HG03280 (cell line): Measurements from ENCODE around the gene WDPCP.
"Not testable (repeated sequence)": the region's sequence is repeated elsewhere in the genome, so short reads cannot be mapped to it uniquely, and the experiment has no call there.

ENCODE experiments used
- ATAC-seq: cut with Tn5 transposase; IDR thresholded peaks from one replicate; pipeline ENCODE4 v1.9.1; 2021; ENCODE audit warnings: mild to moderate bottlenecking, moderate library complexity; ENCODE audit not compliant: unreplicated experiment

Gene WDPCP

DNA sequence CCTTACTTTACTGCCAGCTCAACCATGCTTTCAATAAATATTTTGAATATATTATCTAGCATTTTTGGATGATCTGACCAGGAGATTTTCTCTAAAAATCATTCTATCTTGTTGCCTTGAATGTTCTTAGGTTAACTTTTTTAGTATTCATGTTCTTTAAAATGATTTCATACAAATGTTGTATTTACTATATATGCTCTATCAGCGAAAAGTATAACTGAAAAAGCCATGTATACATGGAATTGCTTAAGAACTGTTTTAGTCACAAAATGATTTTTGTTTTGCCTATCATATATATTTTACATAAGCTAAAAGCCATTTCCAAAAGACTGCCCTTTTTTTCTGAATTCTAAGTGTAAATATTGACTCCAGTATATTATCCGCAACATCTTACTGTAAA lies 213.9 kb downstream of the WDPCP start:
- no peak for ATAC-seq

DNA sequence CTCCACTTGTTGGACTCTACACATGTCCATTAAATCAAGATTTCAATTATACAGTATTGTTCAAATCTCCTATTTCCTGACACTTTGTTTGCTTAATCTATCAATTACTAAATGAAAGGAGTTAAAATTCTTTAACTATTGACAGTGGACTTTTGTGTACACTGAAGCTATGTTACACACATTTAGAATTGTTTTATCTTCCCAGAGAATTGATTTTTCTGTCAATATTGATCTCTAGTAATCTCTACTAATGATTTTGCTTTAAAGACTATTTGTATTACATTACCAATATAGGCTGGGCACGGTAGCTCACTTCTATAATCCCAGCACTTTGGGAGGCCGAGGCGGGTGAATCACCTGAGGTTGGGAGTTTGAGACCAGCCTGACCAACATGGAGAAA lies 215.7 kb downstream of the WDPCP start:
- no peak for ATAC-seq

DNA sequence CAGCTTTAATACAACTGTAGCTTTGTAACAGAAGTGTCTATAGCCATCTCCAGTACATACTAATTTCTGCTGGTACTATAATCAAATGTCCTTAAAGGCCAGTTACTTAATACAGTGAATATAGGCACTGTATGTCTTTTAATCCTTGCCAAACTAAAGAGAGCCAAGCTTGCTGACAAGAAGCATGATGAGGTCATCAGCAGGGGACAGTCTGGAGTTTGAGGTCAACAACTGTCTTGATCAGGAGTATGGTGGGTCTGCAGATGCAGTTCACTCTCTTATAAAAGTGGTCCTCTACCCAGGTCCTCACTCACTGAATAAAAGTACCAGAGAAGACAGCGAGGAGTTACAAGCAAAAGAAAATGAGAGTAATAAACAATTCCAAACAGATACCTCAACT lies 219.1 kb downstream of the WDPCP start:
- no peak for ATAC-seq

DNA sequence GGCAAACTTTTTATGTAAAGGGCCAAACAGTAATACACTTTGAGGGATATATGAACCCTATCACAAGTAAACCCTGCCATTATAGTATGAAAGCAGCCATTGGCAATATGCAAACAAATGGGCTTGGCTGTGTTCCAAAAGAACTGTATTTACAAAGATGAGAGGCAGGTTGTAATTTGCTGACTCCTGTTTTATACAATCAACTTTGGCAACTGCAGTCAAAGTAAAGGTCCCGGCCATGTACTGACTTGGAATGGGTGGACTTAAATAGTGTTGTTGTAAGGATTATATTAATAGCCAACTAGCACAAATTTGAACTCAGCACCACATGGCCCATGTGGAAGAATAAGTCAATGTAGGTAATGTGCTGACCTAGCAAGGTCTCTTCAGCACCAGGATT lies 223.4 kb downstream of the WDPCP start:
- ATAC-seq, result no peak

DNA sequence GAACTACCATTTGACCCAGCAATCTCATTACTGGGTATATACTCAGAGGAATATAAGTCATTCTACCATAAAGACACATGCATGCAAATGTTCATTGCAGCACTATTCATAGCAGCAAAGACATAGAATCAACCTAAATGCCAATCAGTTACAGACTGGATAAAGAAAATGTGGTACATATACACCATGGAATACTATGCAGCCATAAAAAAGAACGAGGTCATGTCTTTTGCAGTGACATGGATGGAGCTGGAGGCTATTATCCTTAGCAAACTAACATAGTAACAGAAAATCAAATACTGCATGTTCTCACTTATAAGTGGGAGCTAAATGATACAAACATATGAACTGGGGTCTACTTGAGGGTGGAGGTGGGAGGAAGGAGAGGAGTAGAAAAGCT lies 230.6 kb downstream of the WDPCP start:
- ATAC-seq, result not testable (repeated sequence)

DNA sequence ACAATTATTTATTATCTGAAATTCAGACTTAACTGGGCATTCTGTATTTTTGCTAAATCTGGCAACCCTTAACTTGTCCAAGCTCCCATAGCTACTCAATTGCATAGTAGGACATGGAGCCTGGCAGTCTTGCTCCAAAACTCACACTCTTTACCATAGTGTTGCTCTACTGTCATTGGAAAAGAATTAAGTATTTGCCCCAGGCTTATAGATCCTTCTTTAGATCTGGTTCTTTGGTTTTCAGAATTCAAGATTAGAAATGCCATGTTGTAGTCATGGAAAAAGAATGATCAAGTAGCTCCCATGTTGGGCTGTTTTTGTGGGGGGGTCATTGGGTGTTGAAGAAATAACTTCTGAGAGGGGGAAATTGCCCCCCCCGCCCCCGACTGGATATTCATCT lies 240.9 kb downstream of the WDPCP start:
- ATAC-seq, result no peak

DNA sequence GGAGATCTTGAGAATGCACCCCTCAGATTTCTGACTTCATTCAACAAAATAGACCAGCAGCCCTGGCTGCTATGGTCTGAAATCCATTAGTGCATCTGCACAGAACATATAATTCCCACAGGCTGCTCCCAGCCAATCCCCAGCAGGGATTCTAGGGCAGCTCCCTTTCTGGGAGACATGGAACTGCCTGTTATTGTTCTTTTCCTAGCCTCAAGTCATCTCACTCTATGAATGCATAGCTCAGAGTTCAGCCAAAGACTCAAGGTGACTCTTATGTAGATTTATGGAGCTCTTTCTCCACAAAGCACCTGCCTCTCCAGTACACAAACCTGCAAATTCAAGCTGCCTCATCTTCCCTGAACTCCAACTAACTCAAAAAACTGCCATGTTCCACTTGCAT lies 241.9 kb downstream of the WDPCP start:
- ATAC-seq, result no peak

DNA sequence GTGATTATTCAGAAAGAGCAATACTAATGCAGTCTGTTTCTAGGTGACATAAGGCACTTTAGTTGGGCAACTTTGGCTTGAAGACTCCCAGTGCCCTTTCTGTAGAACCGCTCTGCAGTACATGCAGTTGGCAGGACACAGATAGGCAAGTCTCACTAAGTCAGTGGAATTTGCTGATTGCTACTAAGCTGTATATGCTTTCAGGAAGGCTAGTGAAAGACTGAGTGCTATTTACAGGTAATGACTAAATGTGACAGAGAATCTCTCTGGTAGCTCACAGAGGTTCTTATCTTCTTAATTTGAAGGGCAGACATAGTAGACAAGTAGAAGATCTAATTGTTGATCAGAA lies 243.0 kb downstream of the WDPCP start:
- no peak for ATAC-seq

DNA sequence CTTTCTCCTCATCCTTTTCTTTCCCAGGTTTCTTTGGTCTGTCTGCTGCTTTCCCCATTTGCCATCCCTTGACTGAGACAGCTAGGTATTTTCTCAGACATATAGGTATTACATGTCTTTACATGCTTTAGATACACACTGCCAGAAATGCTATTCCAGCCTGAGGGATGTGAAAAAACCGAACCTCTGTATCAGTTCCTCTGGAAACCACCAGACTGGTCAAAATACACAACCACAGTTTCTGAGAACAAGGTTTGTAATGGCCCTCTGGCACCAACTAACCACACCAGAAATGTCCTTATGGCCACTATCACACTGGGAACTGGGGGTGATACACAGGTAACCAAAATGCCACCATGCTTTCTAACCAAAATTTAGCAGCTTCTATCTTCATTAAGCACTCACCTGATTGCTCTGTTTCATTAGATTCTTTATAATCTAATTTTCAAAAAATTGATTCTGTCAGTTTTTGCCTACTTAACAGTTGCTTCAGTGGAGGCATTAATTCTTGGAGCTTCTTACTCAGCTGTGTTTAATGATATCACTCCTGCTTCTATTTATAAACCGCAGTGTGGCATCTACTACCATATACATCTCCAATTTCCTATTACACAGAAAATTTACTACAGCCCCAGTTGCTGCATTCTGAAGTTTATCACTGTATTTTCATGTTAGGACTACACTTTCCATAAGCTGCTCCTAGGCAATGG lies 243.5 kb downstream of the WDPCP start:
- ATAC-seq, result no peak

DNA sequence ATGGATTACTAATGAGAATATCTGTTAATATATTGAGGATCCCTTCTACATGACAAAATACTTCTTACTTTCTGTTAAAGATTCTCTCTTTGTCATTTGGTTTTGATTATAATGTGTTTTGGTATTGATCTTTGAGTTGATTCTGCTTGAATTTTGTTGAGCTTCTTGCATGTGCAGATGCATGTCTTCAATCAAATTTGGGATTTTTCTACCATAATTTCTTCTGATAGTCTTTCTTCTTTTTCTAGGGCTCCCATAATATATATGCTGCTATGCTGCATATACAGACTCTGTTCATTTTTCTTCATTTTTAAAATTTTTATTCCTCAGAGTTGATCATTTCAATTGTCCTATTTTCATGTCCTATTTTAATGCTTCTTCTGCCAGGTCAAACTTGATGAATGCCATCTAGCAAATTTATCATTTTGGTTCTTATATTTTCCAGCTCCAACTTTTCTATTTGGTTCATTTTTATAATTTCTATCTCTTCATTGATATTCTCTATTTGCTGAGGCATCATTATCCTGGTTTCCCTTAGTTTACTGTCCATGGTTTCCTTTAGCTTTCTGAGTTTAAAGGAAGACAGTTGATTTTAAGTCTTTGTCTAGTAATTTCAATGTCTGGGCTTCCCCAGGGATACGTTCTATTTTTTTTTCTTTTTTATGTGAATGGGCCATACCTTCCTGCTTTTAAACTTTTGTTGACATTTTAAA lies 244.7 kb downstream of the WDPCP start:
- no peak for ATAC-seq

DNA sequence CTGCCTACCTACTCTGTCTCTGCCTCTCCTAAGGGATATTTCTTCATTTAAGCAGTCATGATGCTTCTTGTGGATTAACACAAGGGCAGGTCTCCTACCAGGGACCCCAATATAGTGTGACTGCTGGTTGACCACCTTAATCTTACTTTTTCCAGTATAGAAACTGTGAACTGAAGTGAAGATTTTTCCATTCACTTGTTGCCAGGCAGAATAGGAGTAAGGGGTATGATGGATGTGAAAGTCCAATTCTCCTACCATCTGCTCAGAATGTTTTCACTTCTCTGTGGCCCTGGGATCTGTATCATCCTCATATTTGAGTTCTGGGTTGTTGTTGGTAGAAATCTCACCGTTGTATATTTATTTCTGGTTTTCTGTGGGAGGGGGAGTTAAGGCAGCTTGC lies 247.8 kb downstream of the WDPCP start:
- ATAC-seq, result no peak

DNA sequence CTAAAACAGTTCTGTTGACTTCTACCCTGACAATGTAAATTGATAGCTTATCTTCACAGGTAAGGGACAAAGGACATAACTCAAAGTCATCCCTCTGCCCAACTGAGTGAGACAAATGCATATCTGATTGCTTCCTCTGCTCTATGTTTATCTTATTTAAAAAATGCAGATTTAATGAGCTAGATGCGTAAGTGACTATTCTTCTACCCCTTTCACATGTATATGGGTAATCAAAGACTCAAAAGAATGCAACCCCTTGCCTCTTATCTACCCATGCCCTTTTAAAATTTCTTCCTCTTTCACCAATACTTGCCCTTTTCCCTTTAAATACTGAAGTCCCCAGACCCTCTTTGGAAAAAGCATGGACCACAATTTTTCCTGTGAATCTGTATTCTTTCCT lies 253.4 kb downstream of the WDPCP start:
- no peak for ATAC-seq

DNA sequence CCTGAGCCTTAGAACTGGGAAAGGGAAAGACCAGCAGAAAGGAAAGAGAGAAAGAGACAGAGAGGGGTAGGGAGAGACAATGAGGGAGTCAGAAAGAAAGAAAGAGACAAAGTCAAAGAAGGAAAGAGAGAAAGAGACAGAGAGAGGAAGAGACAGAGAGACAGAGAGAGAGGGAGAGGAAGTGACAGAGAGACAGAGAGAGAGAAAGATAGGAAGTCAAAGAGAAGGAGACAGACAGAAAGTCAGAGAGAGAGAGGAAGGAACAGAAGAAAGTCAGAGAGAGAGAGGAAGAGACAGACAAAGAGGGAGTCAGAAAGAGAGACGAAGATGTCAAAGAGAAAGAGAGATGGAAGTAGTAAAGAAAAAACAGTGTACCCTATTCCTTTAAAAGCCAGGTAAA lies 261.8 kb downstream of the WDPCP start:
- ATAC-seq, result no peak

DNA sequence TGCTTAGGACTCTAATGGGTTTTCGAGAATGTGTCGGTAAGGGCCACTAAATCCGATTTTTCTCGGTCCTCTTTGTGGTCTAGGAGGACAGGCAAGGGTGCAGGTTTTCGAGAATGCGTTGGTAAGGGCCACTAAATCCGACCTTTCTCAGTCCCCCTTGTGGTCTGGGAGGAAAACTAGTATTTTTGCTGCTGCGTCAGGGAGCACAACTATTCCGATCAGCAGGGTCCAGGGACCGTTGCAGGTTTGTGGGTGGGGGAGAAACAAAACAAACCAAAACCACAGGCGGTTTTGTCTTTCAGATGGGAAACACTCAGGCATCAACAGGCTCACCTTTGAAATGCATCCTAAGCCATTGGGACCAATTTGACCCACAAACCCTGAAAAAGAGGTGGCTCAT lies 264.6 kb downstream of the WDPCP start:
- not testable (repeated sequence) for ATAC-seq

DNA sequence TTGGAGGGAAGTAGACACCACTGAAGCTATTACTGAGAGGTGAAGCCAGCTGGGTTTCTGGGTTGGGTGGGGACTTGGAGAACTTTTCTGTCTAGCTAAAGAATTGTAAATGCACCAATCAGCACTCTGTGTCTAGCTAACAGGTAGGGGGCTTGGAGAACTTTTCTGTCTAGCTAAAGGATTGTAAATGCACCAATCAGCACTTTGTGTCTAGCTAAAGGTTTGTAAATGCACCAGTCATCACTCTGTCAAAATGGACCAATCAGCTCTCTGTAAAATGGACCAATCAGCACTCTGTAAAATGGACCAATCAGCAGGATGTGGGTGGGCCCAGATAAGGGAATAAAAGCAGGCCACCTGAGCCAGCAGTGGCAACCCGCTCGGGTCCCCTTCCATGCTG lies 266.3 kb downstream of the WDPCP start:
- not testable (repeated sequence) for ATAC-seq

DNA sequence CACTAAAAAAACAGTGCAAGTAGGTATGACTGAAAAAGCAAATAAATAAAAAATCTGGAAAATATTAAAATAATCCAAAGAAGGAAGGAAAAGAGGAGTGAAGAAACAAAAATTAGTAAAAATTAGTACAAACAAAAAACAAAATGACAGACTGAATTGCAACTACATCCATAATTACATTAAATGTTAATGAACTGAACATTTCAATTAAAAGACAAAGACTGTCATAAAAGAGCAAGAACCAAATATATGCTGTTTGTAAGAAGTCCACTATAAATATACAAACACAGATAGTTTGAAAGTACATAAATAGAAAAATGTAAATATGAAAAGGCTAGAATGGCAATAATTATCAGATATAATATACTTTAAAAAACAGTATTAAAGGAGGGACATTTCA lies 267.6 kb downstream of the WDPCP start:
- no peak for ATAC-seq

DNA sequence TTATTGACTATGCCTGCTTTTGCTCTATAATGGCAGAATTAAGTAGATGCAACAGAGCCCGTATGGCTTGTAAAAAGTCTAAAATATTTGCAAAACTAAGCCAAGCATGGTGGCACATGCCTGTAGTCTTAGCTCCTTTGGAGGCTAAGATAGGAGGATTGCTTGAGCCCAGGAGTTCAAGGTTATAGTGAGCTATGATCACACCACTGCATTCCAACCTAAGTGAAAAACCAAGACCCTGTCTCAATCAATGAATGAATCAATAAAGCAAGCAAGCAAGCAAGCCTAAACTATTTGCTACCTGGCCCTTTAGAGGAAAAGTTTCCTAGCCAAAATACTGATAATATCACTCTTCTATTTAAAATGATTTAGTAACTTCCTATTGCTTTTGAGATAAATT lies 277.7 kb downstream of the WDPCP start:
- ATAC-seq, result no peak

DNA sequence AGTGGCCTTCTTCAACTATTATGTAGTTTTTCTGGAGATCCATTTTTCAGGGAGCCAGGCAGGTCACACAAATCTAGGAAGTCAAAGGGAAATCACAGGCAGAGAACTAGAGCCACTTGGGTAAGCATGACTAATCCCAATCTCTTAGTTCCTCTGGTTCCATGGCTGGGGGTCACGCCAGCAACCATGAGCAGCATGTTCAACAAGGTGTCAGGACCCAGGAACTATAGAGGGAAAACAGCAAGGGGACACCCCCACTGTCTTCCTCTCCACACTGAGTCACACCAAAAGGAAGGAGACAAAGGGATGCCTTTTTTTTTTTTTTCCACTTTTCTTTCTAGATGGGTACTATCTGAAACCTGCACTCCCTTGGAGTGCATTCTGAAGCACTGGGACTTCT lies 286.8 kb downstream of the WDPCP start:
- no peak for ATAC-seq

DNA sequence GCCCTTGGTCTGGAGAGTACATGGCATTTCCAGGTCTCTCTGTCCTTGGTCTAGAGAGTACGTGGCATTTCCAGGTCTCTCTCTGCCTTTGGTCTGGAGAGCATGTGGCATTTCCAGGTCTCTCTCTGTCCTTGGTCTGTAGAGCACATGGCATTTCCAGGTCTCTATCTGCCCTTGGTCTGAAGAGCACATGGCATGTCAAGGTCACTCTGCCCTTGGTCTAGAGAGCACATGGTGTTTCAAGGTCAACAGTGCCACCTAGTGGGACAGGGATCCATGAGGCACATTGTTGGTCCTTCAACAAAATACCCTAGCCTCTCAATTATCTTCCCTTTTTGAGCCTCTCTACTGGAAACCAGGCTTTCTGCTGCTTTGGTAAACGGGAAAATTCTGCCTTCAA lies 287.4 kb downstream of the WDPCP start:
- ATAC-seq, result no peak

DNA sequence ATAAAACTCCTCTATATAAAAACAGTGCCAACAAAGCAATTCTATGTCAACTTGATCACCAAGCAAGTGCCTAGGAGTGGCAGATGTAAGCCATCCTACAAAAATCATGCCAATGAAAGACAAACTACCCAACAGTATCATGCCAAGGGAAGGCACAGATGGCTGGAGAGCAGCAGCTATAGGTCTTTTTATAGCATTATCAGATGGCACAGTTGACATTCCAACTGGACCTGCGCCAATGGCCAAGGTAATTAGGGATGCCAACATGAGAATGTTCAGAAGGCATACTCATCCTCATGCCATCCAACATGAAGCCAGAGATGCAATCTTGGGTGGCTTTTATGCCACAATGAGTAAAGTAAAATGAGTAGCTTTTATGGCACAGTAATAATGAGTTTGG lies 300.3 kb downstream of the WDPCP start:
- ATAC-seq, result no peak

DNA sequence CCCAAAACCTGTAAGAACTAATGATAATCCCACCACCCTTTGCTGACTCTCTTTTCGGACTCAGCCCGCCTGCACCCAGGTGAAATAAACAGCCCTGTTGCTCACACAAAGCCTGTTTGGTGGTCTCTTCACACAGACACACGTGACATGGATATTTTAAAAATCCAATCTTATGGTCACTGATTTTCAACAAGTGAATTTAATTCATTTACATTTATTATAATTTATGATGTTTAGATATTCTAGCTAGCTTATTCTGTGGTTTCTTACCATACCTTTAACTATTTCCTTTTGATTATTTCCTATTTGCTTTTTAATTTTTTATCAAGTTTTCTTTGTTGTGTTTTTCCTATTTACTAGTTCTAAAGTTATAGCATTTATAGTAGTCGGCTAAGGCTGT lies 301.8 kb downstream of the WDPCP start:
- not testable (repeated sequence) for ATAC-seq

DNA sequence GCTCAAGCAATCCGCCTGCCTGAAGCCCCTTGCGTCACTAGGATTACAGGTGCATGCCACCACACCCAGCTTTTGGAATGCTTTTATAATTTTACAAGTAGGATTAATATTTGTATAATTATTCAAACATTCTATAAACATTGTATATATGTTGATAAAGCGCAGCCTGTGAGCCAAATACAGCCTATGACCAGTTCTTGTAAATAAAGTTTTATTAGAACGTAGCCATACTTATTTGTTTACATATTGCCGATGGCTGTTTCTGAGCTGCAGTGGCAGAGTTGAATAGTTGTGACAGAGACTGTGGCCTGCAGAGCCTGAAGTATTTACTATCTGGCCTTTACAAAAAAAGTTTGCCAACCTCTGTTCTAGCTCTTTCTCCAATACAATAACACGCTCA lies 305.0 kb downstream of the WDPCP start:
- no peak for ATAC-seq

DNA sequence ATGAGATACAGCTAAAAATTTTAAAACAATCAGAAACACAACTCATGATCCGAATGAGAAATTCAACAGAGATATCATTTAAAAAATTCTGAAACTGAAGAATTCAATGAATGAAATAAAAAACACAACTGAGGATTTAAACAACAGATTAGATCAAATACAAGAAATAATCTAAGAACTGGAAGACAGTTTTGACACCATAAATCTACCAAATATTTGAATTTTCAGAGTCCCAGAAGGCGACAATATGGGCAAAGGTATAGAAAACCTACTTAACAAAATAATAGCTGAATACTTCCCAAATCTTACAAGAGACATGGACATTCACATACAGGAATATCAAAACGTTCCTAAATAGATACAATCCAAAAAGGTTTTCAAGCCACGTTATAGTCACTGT lies 315.7 kb downstream of the WDPCP start:
- ATAC-seq, result no peak
